Measurements from ENCODE around the gene UXS1.

UXS1 gene

GRCh38 chr2:106157416-106157815 is 36.7 kb downstream of the UXS1 start:
- TF ChIP-seq RAD21 (IDR thresholded peaks at IDR 0.05; ENCODE audit: low read depth) (no peak), USF1 (IDR thresholded peaks at IDR 0.05) (no peak), REST (IDR thresholded peaks at IDR 0.05; ENCODE audit: low read depth) (no peak), MAX (IDR thresholded peaks at IDR 0.05) (no peak), FOXM1 (IDR thresholded peaks at IDR 0.05; ENCODE audit: borderline replicate concordance, low read depth) (no peak), ZBTB7A (IDR thresholded peaks at IDR 0.05; ENCODE audit: low read depth) (no peak), NFIC (IDR thresholded peaks at IDR 0.05) (no peak), CREB1 (IDR thresholded peaks at IDR 0.05; ENCODE audit: low read depth) (no peak), TAF1 (IDR thresholded peaks at IDR 0.05; ENCODE audit: low read depth) (no peak), YY1 (IDR thresholded peaks at IDR 0.05; ENCODE audit: low read depth) (no peak), CEBPB (IDR thresholded peaks at IDR 0.05) (no peak), TEAD4 (IDR thresholded peaks at IDR 0.05) (no peak), TCF12 (IDR thresholded peaks at IDR 0.05; ENCODE audit: low read depth) (no peak), EP300 (IDR thresholded peaks at IDR 0.05; ENCODE audit: borderline replicate concordance) (no peak)

- TF ChIP-seq FOXM1 (IDR thresholded peaks at IDR 0.05; ENCODE audit: borderline replicate concordance, low read depth), result no peak
Measured at GRCh38 chr2:106156305-106157296, 37.5 kb downstream of the UXS1 start.

- TF ChIP-seq CREB1 (IDR thresholded peaks at IDR 0.05; ENCODE audit: low read depth), result no peak
- no peak for TF ChIP-seq MAX (IDR thresholded peaks at IDR 0.05)
- no peak for TF ChIP-seq USF1 (IDR thresholded peaks at IDR 0.05)
- no peak for TF ChIP-seq NFIC (IDR thresholded peaks at IDR 0.05)
- TF ChIP-seq TAF1 (IDR thresholded peaks at IDR 0.05; ENCODE audit: low read depth), result no peak
- TF ChIP-seq EGR1 (IDR thresholded peaks at IDR 0.05), result no peak
- TF ChIP-seq TEAD4 (IDR thresholded peaks at IDR 0.05), result no peak
- TF ChIP-seq YY1 (IDR thresholded peaks at IDR 0.05; ENCODE audit: low read depth), result no peak
- TF ChIP-seq TCF12 (IDR thresholded peaks at IDR 0.05; ENCODE audit: low read depth), result no peak
- no peak for TF ChIP-seq FOXM1 (IDR thresholded peaks at IDR 0.05; ENCODE audit: borderline replicate concordance, low read depth)
- TF ChIP-seq RAD21 (IDR thresholded peaks at IDR 0.05; ENCODE audit: low read depth), result no peak
- no peak for TF ChIP-seq CEBPB (IDR thresholded peaks at IDR 0.05)
- TF ChIP-seq EP300 (IDR thresholded peaks at IDR 0.05; ENCODE audit: borderline replicate concordance), result no peak
Measured at GRCh38 chr2:106153781-106154180, 40.3 kb downstream of the UXS1 start.

GRCh38 chr2:106147665-106148064 is 46.4 kb downstream of the UXS1 start:
- TF ChIP-seq ZBTB7A (IDR thresholded peaks at IDR 0.05; ENCODE audit: low read depth) (no peak), FOXM1 (IDR thresholded peaks at IDR 0.05; ENCODE audit: borderline replicate concordance, low read depth) (no peak), NFIC (IDR thresholded peaks at IDR 0.05) (no peak), CREB1 (IDR thresholded peaks at IDR 0.05; ENCODE audit: low read depth) (no peak), RAD21 (IDR thresholded peaks at IDR 0.05; ENCODE audit: low read depth) (no peak), YY1 (IDR thresholded peaks at IDR 0.05; ENCODE audit: low read depth) (no peak), REST (IDR thresholded peaks at IDR 0.05; ENCODE audit: low read depth) (no peak), TCF12 (IDR thresholded peaks at IDR 0.05; ENCODE audit: low read depth) (no peak), MAX (IDR thresholded peaks at IDR 0.05) (no peak), TEAD4 (IDR thresholded peaks at IDR 0.05) (no peak), EGR1 (IDR thresholded peaks at IDR 0.05) (no peak), USF1 (IDR thresholded peaks at IDR 0.05) (no peak), TAF1 (IDR thresholded peaks at IDR 0.05; ENCODE audit: low read depth) (no peak), EP300 (IDR thresholded peaks at IDR 0.05; ENCODE audit: borderline replicate concordance) (no peak), CEBPB (IDR thresholded peaks at IDR 0.05) (no peak)

GRCh38 chr2:106147159-106147558 is 46.9 kb downstream of the UXS1 start:
- TF ChIP-seq TCF12 (IDR thresholded peaks at IDR 0.05; ENCODE audit: low read depth), result no peak
- TF ChIP-seq EGR1 (IDR thresholded peaks at IDR 0.05), result no peak
- no peak for TF ChIP-seq EP300 (IDR thresholded peaks at IDR 0.05; ENCODE audit: borderline replicate concordance)
- TF ChIP-seq CEBPB (IDR thresholded peaks at IDR 0.05), result no peak
- TF ChIP-seq MAX (IDR thresholded peaks at IDR 0.05), result no peak
- TF ChIP-seq REST (IDR thresholded peaks at IDR 0.05; ENCODE audit: low read depth), result no peak
- no peak for TF ChIP-seq ZBTB7A (IDR thresholded peaks at IDR 0.05; ENCODE audit: low read depth)
- TF ChIP-seq CREB1 (IDR thresholded peaks at IDR 0.05; ENCODE audit: low read depth), result no peak
- TF ChIP-seq USF1 (IDR thresholded peaks at IDR 0.05), result no peak
